Astrocyte (in vitro differentiated cells and primary cell): Measurements from ENCODE around the gene TMEM129.

Experiments used
- EZH2 ChIP-seq: IDR thresholded peaks from 2 replicates; pipeline ENCODE4 v1.6.1; 2012; ENCODE audit warnings: mild to moderate bottlenecking, low read length, inconsistent platforms; ENCODE audit not compliant: insufficient read depth
- TF ChIP-seq, protein P1 (sequence below): IDR thresholded peaks from 2 replicates; pipeline ENCODE4 v1.5.1; 2011; ENCODE audit warnings: low read depth, mild to moderate bottlenecking, inconsistent platforms, low read length, moderate library complexity; ENCODE audit not compliant: insufficient read depth

DNA sequence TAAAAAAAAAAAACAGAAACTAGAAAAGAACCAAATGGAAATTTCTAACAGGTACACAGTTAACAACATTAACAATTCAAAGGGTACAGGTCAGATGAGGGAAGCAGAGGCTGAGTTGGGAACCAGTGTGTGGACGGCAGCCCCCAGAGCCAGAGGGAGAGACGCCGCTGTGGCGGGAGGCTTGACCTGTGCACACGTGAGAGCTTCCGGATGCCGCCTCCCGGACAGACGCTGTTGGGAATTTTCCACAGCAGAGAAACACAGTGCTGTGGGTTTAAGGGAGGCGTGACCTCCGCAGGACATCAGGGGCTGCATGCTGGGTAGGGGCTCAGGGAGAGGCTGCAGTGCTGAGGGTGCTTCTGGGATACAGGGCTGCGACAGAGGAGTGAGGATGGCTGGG is 22.4 kb upstream of the TMEM129 start:
- TF ChIP-seq, protein P1, sequence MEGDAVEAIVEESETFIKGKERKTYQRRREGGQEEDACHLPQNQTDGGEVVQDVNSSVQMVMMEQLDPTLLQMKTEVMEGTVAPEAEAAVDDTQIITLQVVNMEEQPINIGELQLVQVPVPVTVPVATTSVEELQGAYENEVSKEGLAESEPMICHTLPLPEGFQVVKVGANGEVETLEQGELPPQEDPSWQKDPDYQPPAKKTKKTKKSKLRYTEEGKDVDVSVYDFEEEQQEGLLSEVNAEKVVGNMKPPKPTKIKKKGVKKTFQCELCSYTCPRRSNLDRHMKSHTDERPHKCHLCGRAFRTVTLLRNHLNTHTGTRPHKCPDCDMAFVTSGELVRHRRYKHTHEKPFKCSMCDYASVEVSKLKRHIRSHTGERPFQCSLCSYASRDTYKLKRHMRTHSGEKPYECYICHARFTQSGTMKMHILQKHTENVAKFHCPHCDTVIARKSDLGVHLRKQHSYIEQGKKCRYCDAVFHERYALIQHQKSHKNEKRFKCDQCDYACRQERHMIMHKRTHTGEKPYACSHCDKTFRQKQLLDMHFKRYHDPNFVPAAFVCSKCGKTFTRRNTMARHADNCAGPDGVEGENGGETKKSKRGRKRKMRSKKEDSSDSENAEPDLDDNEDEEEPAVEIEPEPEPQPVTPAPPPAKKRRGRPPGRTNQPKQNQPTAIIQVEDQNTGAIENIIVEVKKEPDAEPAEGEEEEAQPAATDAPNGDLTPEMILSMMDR = no peak
- no peak for TF ChIP-seq EZH2
